ENCODE measurements around the gene COLEC12.

COLEC12 gene

GRCh38 chr18:457140-457519, 43.4 kb downstream of the COLEC12 start:
- no peaks in the 10 kb centered on the region for H3K4me1 Mint-ChIP-seq (ENCODE audit: low read depth)
- no peak for DNase-seq (ENCODE audit: low spot score)
- H3K4me3 Mint-ChIP-seq: no peak overlapping the region
- no peaks in the 10 kb centered on the region for H3K9me3 Mint-ChIP-seq
- H3K36me3 Mint-ChIP-seq (ENCODE audit: low read depth): no peaks in the 10 kb centered on the region
- no peak overlapping the region for H3K27ac Mint-ChIP-seq
- no peaks in the 10 kb centered on the region for H3K27me3 Mint-ChIP-seq (ENCODE audit: low read depth)

- no peak overlapping the region for H3K27ac Mint-ChIP-seq
- no peaks in the 10 kb centered on the region for H3K9me3 Mint-ChIP-seq
- no peak overlapping the region for H3K4me3 Mint-ChIP-seq
- H3K36me3 Mint-ChIP-seq (ENCODE audit: low read depth): no peaks in the 10 kb centered on the region
- H3K27me3 Mint-ChIP-seq (ENCODE audit: low read depth): no peaks in the 10 kb centered on the region
- no peak for DNase-seq (ENCODE audit: low spot score)
- no peaks in the 10 kb centered on the region for H3K4me1 Mint-ChIP-seq (ENCODE audit: low read depth)
These were observed 44.0 kb downstream of the COLEC12 start for GRCh38 chr18:456361-457139.

DNA sequence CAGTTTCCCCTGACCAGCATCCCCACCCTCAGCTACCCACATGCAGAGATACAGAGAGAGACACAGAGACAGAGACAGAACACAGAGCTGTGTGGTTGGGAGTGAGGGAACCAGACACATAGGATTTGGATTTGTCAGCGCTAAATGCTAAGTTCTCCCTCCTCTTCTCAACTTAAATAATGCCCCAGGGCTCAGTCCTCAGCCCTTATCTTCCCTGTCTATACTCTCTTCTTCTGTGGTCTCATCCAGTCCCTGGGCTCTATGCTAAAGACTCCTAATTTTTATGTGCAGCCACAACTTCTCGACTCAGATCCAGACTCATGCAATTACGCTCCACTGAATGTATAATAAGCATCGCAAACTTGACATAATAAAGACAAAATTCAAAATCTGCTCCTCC, 47.1 kb downstream of the COLEC12 start:
- H3K36me3 Mint-ChIP-seq (ENCODE audit: low read depth): no peaks in the 10 kb centered on the region
- no peaks in the 10 kb centered on the region for H3K4me1 Mint-ChIP-seq (ENCODE audit: low read depth)
- no peaks in the 10 kb centered on the region for H3K9me3 Mint-ChIP-seq
- H3K27ac Mint-ChIP-seq: no peak overlapping the region
- no peaks in the 10 kb centered on the region for H3K27me3 Mint-ChIP-seq (ENCODE audit: low read depth)
- no peak overlapping the region for H3K4me3 Mint-ChIP-seq
- DNase-seq (ENCODE audit: low spot score): no peak

- Mint-ChIP-seq H3K9me3 (no peaks in the 10 kb centered on the region), H3K27ac (no peak overlapping the region), H3K27me3 (ENCODE audit: low read depth) (no peaks in the 10 kb centered on the region), H3K4me1 (ENCODE audit: low read depth) (no peaks in the 10 kb centered on the region), H3K36me3 (ENCODE audit: low read depth) (no peaks in the 10 kb centered on the region), H3K4me3 (no peak overlapping the region)
- no peak for DNase-seq (ENCODE audit: low spot score)
These were observed 47.7 kb downstream of the COLEC12 start for GRCh38 chr18:452816-453215.

GRCh38 chr18:449374-449773, 51.1 kb downstream of the COLEC12 start:
- no peaks in the 10 kb centered on the region for H3K27me3 Mint-ChIP-seq (ENCODE audit: low read depth)
- H3K36me3 Mint-ChIP-seq (ENCODE audit: low read depth): no peaks in the 10 kb centered on the region
- no peaks in the 10 kb centered on the region for H3K4me1 Mint-ChIP-seq (ENCODE audit: low read depth)
- no peak overlapping the region for H3K4me3 Mint-ChIP-seq
- H3K9me3 Mint-ChIP-seq: no peaks in the 10 kb centered on the region
- DNase-seq (ENCODE audit: low spot score): no peak
- H3K27ac Mint-ChIP-seq: no peak overlapping the region

DNA sequence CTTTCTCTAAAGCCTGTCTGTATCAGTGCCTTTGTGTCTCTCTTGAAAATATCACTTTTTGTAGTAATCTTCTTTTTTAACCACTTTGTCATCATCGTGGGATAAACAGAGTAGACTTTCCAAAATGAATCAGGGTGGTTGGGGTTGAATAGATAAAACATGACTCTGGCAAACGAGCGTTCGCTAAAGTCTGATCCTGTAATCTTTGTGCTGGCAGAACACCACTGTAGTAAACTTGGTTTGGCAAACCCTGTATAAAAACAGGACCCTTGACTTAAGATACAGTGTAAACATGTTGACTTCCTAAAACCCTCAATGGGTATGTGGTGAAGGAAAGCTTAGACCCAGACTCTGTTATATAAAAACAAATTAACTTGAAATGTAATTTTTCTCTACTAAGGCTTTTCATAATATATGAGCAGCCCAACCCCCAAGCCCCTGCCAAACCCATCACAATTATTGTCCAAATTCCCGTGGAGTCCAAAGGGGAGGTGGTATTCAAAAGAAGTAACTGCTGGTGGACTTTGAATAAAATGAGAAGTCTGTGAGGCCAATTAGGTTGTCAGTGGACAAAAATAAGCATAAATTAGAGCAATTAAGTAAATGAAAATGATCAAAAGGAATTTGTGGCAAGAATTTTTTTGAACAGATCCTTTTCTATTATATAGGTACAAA, 52.2 kb downstream of the COLEC12 start:
- DNase-seq (ENCODE audit: low spot score): no peak

GRCh38 chr18:446941-447560, 53.5 kb downstream of the COLEC12 start:
- DNase-seq (ENCODE audit: low spot score): no peak
- H3K36me3 Mint-ChIP-seq (ENCODE audit: low read depth): no peaks in the 10 kb centered on the region
- no peaks in the 10 kb centered on the region for H3K4me1 Mint-ChIP-seq (ENCODE audit: low read depth)
- H3K9me3 Mint-ChIP-seq: no peaks in the 10 kb centered on the region
- no peaks in the 10 kb centered on the region for H3K27me3 Mint-ChIP-seq (ENCODE audit: low read depth)
- H3K4me3 Mint-ChIP-seq: no peak overlapping the region
- no peak overlapping the region for H3K27ac Mint-ChIP-seq

More for the DNA sequence above, 52.2 kb downstream of the COLEC12 start:
- Mint-ChIP-seq H3K27ac (no peak overlapping the region), H3K27me3 (ENCODE audit: low read depth) (no peaks in the 10 kb centered on the region), H3K9me3 (no peaks in the 10 kb centered on the region), H3K4me3 (no peak overlapping the region), H3K36me3 (ENCODE audit: low read depth) (no peaks in the 10 kb centered on the region), H3K4me1 (ENCODE audit: low read depth) (no peaks in the 10 kb centered on the region)

GRCh38 chr18:445055-445454, 55.4 kb downstream of the COLEC12 start:
- no peaks in the 10 kb centered on the region for H3K36me3 Mint-ChIP-seq (ENCODE audit: low read depth)
- no peak for DNase-seq (ENCODE audit: low spot score)
- no peaks in the 10 kb centered on the region for H3K4me1 Mint-ChIP-seq (ENCODE audit: low read depth)
- no peak overlapping the region for H3K27ac Mint-ChIP-seq
- H3K27me3 Mint-ChIP-seq (ENCODE audit: low read depth): no peaks in the 10 kb centered on the region
- no peaks in the 10 kb centered on the region for H3K9me3 Mint-ChIP-seq
- no peak overlapping the region for H3K4me3 Mint-ChIP-seq

- Mint-ChIP-seq H3K27ac (no peak overlapping the region), H3K27me3 (ENCODE audit: low read depth) (no peaks in the 10 kb centered on the region), H3K4me3 (no peak overlapping the region), H3K4me1 (ENCODE audit: low read depth) (no peaks in the 10 kb centered on the region), H3K9me3 (no peaks in the 10 kb centered on the region), H3K36me3 (ENCODE audit: low read depth) (no peaks in the 10 kb centered on the region)
- no peak for DNase-seq (ENCODE audit: low spot score)
These were observed 61.9 kb downstream of the COLEC12 start for GRCh38 chr18:438571-438970.

DNA sequence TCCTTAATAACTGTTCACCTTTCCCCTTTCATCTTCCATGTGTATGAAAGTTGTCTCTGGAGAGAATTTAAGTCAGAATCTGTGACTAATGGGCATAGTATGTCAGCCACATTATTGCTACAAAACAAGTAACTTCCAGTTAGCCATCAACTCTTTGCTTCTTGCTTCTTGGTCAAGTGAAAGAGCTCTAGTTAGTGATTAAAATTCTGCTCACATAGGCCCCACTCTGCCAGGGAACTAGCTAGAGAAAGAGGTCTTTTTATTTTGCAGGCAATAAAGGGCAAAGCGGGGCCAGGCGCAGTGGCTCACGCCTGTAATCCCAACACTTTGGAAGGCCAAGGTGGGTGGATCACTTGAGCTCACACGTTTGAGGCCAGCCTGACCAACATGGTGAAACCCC, 64.6 kb downstream of the COLEC12 start:
- Mint-ChIP-seq H3K4me1 (ENCODE audit: low read depth) (no peaks in the 10 kb centered on the region), H3K4me3 (no peak overlapping the region), H3K27ac (no peak overlapping the region), H3K36me3 (ENCODE audit: low read depth) (no peaks in the 10 kb centered on the region), H3K9me3 (no peaks in the 10 kb centered on the region), H3K27me3 (ENCODE audit: low read depth) (peaks cover 4% of the 10 kb centered on the region)
- DNase-seq (ENCODE audit: low spot score): no peak

DNA sequence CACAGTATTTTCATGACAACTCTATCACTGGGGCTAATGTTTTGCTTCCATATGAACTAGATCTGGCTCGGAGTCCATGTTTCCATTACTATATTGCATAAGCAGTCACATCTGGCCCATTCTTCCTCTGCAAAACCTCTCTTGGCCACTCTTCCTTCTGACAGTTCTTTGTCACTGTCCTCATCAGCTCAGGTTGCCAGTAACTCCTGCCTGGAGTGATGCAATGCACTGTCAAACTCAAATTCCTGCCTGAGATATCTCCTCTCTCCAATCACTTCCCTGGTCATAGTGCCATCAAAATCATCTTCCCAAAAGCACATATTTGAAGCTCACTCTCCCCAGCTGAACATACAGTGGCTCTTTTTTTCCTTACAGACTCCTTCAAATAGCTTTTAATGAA, 66.1 kb downstream of the COLEC12 start:
- Mint-ChIP-seq H3K4me3 (no peak overlapping the region), H3K36me3 (ENCODE audit: low read depth) (no peaks in the 10 kb centered on the region), H3K27ac (no peak overlapping the region), H3K4me1 (ENCODE audit: low read depth) (no peaks in the 10 kb centered on the region), H3K9me3 (no peaks in the 10 kb centered on the region), H3K27me3 (ENCODE audit: low read depth) (peaks cover 4% of the 10 kb centered on the region)
- DNase-seq (ENCODE audit: low spot score): no peak

DNA sequence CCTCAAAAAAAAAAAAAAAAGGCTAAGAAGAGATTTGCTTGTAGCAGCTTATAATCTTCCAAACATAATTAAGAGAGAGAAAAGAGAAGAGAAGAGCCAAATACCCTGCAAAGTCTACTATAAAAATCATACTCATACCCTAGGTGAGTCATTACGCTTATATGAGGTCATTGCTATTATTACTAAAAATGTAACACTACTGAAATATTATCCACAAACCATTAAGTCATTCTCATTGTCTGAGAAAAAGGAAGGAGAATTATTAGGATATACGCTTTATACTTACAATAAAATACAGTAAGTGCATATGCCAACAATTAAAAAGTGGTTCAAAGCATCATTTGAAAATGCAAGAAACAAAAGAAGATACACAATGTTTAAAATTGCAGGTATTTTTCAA, 66.5 kb downstream of the COLEC12 start:
- no peaks in the 10 kb centered on the region for H3K4me1 Mint-ChIP-seq (ENCODE audit: low read depth)
- no peak overlapping the region for H3K27ac Mint-ChIP-seq
- H3K36me3 Mint-ChIP-seq (ENCODE audit: low read depth): no peaks in the 10 kb centered on the region
- no peak overlapping the region for H3K4me3 Mint-ChIP-seq
- H3K9me3 Mint-ChIP-seq: no peaks in the 10 kb centered on the region
- no peak for DNase-seq (ENCODE audit: low spot score)
- H3K27me3 Mint-ChIP-seq (ENCODE audit: low read depth): peaks cover 4% of the 10 kb centered on the region

GRCh38 chr18:433298-433697, 67.2 kb downstream of the COLEC12 start:
- Mint-ChIP-seq H3K9me3 (no peaks in the 10 kb centered on the region), H3K27ac (no peak overlapping the region), H3K4me3 (no peak overlapping the region), H3K27me3 (ENCODE audit: low read depth) (peaks cover 4% of the 10 kb centered on the region), H3K4me1 (ENCODE audit: low read depth) (no peaks in the 10 kb centered on the region), H3K36me3 (ENCODE audit: low read depth) (no peaks in the 10 kb centered on the region)
- DNase-seq (ENCODE audit: low spot score): no peak

DNA sequence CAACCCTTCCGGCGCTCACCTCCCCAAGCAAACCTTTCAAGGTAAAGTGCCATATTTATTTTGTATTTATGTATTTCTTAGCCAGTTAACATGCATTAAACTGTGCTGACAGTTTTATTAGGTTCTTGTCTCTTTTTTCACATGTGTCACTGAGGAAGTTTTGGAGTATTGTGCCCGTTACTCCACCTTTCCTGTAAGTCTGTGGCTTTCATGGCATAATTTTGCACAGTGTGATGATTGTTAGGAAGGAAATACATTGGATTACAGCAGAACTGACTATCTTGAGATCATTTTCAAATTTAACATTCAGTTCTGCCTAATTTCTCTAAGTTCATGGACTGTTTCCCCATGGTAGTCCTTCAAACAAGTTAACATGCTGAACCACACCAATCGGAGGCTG, 67.7 kb downstream of the COLEC12 start:
- H3K4me1 Mint-ChIP-seq (ENCODE audit: low read depth): no peaks in the 10 kb centered on the region
- H3K27ac Mint-ChIP-seq: no peak overlapping the region
- H3K36me3 Mint-ChIP-seq (ENCODE audit: low read depth): no peaks in the 10 kb centered on the region
- DNase-seq (ENCODE audit: low spot score): no peak
- H3K27me3 Mint-ChIP-seq (ENCODE audit: low read depth): peaks cover 4% of the 10 kb centered on the region
- H3K9me3 Mint-ChIP-seq: no peaks in the 10 kb centered on the region
- H3K4me3 Mint-ChIP-seq: no peak overlapping the region

All from T-helper 2 cell treated with Interferon-gamma antibody and Interleukin-4, amounts not matched to agents 5 μg/mL and 100 μg/mL, for 36 hours (primary cell).